OCI-LY7 (cell line): Measurements from ENCODE around the gene UBE2L3.

Source experiments
- EZH2phosphoT487 ChIP-seq: fragments of 200-600 bp; sonication (generic); IDR thresholded peaks from 2 replicates; pipeline ENCODE4 v1.6.1; 2018; ENCODE audit warnings: low read depth, borderline replicate concordance, mild to moderate bottlenecking, mixed run types, antibody characterized with exemption, low read length, moderate library complexity, mixed read lengths
- TF ChIP-seq, protein P1 (sequence below): fragments of 200-600 bp; sonication (generic); conservative IDR thresholded peaks from 2 replicates; pipeline ENCODE4 v1.5.1; 2014; ENCODE audit warnings: mild to moderate bottlenecking, antibody characterized with exemption, low read length, moderate library complexity, mixed read lengths

DNA sequence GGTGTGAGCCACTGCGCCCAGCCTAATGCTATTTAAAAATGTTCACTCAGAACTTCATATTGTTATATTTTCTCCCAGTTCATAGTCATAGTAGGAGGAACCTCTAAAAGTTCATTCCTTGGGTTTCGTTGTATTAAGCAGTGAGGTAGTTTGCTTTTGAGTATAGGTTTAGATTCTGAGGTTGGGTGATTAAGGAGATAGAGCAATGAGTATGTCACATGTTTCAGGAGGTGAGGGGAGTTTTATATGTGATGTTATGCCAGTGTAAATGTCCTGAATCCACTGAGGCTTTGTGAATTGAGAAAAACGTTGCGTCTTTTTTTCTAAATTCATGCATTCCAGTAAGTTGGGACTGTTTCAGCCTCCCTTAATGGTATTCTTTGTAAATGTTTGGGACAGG is 4.2 kb downstream of the UBE2L3 start:
- TF ChIP-seq, protein P1, sequence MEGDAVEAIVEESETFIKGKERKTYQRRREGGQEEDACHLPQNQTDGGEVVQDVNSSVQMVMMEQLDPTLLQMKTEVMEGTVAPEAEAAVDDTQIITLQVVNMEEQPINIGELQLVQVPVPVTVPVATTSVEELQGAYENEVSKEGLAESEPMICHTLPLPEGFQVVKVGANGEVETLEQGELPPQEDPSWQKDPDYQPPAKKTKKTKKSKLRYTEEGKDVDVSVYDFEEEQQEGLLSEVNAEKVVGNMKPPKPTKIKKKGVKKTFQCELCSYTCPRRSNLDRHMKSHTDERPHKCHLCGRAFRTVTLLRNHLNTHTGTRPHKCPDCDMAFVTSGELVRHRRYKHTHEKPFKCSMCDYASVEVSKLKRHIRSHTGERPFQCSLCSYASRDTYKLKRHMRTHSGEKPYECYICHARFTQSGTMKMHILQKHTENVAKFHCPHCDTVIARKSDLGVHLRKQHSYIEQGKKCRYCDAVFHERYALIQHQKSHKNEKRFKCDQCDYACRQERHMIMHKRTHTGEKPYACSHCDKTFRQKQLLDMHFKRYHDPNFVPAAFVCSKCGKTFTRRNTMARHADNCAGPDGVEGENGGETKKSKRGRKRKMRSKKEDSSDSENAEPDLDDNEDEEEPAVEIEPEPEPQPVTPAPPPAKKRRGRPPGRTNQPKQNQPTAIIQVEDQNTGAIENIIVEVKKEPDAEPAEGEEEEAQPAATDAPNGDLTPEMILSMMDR: no peak
- TF ChIP-seq EZH2phosphoT487: no peak
